ENCODE measurements around the gene ZIC1.

GRCh38 chr3:147383617-147384016, 25.5 kb upstream of the ZIC1 start:
- TF ChIP-seq HMGXB4 (CRISPR knock-in tag; IDR thresholded peaks at IDR 0.05; ENCODE audit: borderline replicate concordance in 1 of 2, low read depth in 1 of 2) (no peak), FOXK1 (CRISPR knock-in tag; IDR thresholded peaks at IDR 0.05; ENCODE audit: borderline replicate concordance, low read depth) (no peak), ZNF224 (CRISPR knock-in tag; IDR thresholded peaks at IDR 0.05) (no peak), ZNF639 (CRISPR knock-in tag; conservative IDR thresholded peaks at IDR 0.05) (no peak), HNF4G (IDR thresholded peaks at IDR 0.05; ENCODE audit: borderline replicate concordance, low read depth, low read length) (no peak), HNF4G (CRISPR knock-in tag; IDR thresholded peaks at IDR 0.05; ENCODE audit: borderline replicate concordance, low read depth) (no peak), ZNF512 (CRISPR knock-in tag; IDR thresholded peaks at IDR 0.05) (no peak), POLR2A (IDR thresholded peaks at IDR 0.05; ENCODE audit: insufficient read depth in 1 of 2, low read depth in 2 of 2, low read length in 2 of 2) (no peak), FOSL2 (CRISPR knock-in tag; IDR thresholded peaks at IDR 0.05) (no peak), FOXA1 (IDR thresholded peaks at IDR 0.05) (no peak), FOXA1 (CRISPR knock-in tag; IDR thresholded peaks at IDR 0.05) (no peak), POLR2AphosphoS5 (IDR thresholded peaks at IDR 0.05; ENCODE audit: low read depth, low read length) (no peak)
